GM12872 (cell line): ENCODE results near the gene FSIP1.

Experiments used
- TF ChIP-seq, protein P1 (sequence below): IDR thresholded peaks from 3 replicates; pipeline ENCODE4 v1.5.1; 2011; ENCODE audit warnings: low read depth, mild to moderate bottlenecking, low read length, moderate library complexity; ENCODE audit not compliant: insufficient read depth

Gene FSIP1

DNA sequence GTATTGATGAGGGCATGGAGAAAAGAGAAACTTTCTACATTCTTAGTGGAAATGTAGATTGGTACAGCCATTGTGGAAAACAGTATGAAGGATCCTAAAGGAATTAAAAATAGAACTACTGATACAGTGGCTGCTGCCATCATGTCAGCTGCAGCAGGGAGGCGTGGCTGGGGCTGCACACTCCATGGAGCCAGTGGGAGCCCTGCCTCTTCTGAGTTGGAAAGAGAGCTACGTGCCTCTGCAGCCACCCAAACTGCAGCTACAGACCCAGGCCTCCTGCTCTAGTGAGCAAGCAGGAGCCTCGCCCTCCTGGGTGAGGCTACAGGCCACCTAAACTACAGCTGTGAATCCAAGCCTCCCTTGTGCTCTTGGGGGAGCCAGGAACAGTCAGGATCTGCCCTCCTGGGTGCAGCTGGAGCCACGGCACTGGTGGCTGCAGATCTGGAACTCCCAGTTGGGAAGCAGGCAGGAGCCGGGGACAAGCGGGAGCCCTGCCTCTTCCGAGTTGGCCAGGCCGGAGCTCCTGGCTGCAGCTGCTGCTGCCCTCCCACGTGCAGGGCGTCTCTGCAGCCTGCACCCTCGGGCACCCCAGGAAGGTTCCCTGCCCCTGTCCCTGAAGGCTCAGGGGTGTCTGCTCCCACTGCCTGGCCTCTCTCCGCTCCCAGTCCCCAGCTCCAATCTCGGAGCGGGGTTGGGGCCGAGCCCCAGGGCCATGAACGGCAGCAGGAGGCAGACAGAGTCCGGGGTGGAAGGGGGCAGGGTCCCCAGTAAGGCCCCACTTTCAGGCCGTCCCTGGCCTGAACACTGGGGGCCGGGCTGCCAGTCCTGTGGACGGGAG, 137.3 kb downstream of the FSIP1 start:
- TF ChIP-seq, protein P1, sequence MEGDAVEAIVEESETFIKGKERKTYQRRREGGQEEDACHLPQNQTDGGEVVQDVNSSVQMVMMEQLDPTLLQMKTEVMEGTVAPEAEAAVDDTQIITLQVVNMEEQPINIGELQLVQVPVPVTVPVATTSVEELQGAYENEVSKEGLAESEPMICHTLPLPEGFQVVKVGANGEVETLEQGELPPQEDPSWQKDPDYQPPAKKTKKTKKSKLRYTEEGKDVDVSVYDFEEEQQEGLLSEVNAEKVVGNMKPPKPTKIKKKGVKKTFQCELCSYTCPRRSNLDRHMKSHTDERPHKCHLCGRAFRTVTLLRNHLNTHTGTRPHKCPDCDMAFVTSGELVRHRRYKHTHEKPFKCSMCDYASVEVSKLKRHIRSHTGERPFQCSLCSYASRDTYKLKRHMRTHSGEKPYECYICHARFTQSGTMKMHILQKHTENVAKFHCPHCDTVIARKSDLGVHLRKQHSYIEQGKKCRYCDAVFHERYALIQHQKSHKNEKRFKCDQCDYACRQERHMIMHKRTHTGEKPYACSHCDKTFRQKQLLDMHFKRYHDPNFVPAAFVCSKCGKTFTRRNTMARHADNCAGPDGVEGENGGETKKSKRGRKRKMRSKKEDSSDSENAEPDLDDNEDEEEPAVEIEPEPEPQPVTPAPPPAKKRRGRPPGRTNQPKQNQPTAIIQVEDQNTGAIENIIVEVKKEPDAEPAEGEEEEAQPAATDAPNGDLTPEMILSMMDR, result no peak

GRCh38 chr15:39644136-39644535, 138.5 kb downstream of the FSIP1 start:
- TF ChIP-seq, protein P1, result no peak

GRCh38 chr15:39643727-39644126, 138.9 kb downstream of the FSIP1 start:
- TF ChIP-seq, protein P1, result no peak

DNA sequence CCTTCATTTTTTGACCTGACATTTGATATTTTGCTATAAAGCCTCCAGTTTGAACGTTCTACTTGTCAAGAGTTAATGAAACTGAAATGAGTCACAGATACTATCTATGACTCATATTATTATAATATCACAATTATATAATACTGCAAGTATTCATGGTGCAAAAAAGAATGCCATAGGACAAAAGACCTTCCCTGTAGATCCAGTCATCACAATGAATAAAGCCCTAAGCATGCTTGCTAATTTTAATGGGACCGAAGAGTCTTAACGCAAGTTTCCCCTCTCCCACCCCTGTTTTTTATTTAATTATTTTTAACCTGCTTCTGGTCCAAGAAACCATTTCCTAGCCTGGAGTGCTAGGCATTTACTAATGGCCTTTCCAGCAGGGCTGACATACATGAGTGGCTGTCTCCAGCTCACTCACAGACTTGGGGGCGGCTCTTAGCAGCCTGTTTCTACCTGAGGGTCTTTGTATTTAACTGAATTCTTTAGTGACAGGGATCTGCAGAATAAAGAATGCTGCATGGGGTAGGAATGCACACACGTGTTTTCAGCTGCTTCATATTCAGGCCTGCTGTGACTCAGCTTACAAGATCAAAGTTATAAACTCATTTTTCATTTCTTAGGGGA, 140.5 kb downstream of the FSIP1 start:
- TF ChIP-seq, protein P1, result no peak

DNA sequence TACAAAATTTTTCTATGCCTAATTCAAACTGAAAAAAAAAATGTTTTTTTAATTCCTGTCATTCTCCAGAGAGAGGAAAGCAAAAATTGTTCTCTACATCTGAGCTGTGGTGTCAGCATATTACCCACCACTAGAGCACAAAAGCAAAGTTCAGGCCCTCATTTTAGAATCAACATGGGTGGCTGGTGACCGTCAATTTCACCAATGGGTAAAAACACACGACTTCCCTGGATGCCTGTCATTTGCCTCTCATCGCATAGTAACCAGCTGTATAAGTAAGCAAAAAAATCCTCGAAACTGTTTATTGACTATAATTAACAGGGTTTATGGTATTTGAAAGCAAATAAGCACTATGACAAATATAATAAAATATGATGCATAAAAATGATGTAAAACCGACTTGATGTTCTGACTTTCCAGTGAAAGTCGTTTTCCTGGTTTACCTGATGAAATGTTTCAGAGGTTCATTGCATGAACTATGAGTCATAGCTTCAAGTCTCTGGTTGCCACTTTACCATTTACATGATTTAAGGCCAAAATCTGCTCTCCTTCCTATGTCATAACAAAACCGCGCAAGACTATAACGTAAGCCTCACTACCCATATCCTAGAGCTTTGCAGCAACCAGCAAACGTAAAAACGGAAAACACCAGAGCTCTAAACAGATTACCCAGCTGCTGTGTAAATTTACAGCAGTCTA, 141.3 kb downstream of the FSIP1 start:
- TF ChIP-seq, protein P1, result no peak

DNA sequence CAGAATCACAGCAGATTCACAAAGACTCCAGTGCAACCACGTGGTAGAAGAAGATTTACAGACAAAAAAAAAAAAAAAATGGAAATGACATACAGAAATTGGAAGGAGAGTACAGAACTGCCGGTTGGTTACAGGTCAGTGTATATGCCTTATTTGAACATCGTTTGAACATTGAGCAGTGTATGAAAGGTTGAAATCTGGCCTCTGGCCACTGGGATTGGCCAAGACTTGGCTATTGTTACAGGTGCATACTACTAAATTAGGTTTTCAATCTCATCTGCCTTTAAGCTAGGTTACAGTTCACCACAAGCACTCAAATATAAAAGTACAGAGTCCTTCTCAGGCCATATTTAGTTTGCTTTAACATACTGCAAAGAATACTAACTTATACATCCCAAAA, 142.0 kb downstream of the FSIP1 start:
- TF ChIP-seq, protein P1, result no peak

- TF ChIP-seq, protein P1, result no peak
These were observed 143.6 kb downstream of the FSIP1 start for GRCh38 chr15:39639037-39639436.
